HG03439 (cell line): ENCODE data around the gene CCDC185.

Experiments used
- ATAC-seq: cut with Tn5 transposase; IDR thresholded peaks from one replicate; pipeline ENCODE4 v1.9.1; 2021; ENCODE audit warnings: mild to moderate bottlenecking, moderate library complexity; ENCODE audit not compliant: unreplicated experiment

Gene CCDC185

GRCh38 chr1:223429821-223430220 is 36.6 kb downstream of the CCDC185 start:
- no peak for ATAC-seq

GRCh38 chr1:223430236-223430635 is 37.0 kb downstream of the CCDC185 start:
- no peak for ATAC-seq

- no peak for ATAC-seq
Observed at GRCh38 chr1:223437151-223437550, 43.9 kb downstream of the CCDC185 start.

GRCh38 chr1:223443397-223443796 is 50.2 kb downstream of the CCDC185 start:
- ATAC-seq, result no peak

GRCh38 chr1:223444411-223444810 is 51.2 kb downstream of the CCDC185 start:
- ATAC-seq, result no peak
